Stomach (tissue), 4 donors: Measurements from ENCODE around the gene PRUNE1.

Source experiments
- EP300 ChIP-seq: sonication (generic); formaldehyde crosslinking; IDR thresholded peaks from one replicate; pipeline ENCODE4 v1.6.1; 2017; ENCODE audit warnings: antibody characterized with exemption
- POLR2A ChIP-seq, 4 donors: fragments of 450-650 bp; IDR thresholded peaks; one replicate each; pipeline ENCODE4 v1.6.1; 2016; ENCODE audit warnings: antibody characterized with exemption in 4 of 4, control low read depth in 2 of 4, mild to moderate bottlenecking in 1 of 4, moderate library complexity in 1 of 4
- TF ChIP-seq, protein P1 (sequence below), 7 experiments: fragments of 450-650 bp in 4 of 7; fragments of 200-600 bp in 3 of 7; sonication (generic) in 3 of 7; IDR thresholded peaks; one replicate each; pipeline ENCODE4 v1.5.1; 2016 to 2019; ENCODE audit warnings: antibody characterized with exemption in 7 of 7, control low read depth in 2 of 7, mild to moderate bottlenecking in 1 of 7

- TF ChIP-seq, protein P1, sequence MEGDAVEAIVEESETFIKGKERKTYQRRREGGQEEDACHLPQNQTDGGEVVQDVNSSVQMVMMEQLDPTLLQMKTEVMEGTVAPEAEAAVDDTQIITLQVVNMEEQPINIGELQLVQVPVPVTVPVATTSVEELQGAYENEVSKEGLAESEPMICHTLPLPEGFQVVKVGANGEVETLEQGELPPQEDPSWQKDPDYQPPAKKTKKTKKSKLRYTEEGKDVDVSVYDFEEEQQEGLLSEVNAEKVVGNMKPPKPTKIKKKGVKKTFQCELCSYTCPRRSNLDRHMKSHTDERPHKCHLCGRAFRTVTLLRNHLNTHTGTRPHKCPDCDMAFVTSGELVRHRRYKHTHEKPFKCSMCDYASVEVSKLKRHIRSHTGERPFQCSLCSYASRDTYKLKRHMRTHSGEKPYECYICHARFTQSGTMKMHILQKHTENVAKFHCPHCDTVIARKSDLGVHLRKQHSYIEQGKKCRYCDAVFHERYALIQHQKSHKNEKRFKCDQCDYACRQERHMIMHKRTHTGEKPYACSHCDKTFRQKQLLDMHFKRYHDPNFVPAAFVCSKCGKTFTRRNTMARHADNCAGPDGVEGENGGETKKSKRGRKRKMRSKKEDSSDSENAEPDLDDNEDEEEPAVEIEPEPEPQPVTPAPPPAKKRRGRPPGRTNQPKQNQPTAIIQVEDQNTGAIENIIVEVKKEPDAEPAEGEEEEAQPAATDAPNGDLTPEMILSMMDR (IDR thresholded peaks at IDR 0.05), result peak in 4 of 7 experiments; percentile 33 to 47 (median 42)
- TF ChIP-seq POLR2A (IDR thresholded peaks at IDR 0.05) (peak in 1 of 4 donors; percentile 27), EP300 (no peak)
Measured at GRCh38 chr1:151006327-151007052, 1.8 kb upstream of the PRUNE1 start, which contains the start of gene MINDY1.
